HG03354 (cell line): ENCODE results near the gene SERAC1.

ENCODE experiments used
- ATAC-seq: cut with Tn5 transposase; IDR thresholded peaks from one replicate; pipeline ENCODE4 v1.9.1; 2021; ENCODE audit warnings: mild to moderate bottlenecking; ENCODE audit not compliant: unreplicated experiment, poor library complexity, severe bottlenecking

Gene SERAC1

DNA sequence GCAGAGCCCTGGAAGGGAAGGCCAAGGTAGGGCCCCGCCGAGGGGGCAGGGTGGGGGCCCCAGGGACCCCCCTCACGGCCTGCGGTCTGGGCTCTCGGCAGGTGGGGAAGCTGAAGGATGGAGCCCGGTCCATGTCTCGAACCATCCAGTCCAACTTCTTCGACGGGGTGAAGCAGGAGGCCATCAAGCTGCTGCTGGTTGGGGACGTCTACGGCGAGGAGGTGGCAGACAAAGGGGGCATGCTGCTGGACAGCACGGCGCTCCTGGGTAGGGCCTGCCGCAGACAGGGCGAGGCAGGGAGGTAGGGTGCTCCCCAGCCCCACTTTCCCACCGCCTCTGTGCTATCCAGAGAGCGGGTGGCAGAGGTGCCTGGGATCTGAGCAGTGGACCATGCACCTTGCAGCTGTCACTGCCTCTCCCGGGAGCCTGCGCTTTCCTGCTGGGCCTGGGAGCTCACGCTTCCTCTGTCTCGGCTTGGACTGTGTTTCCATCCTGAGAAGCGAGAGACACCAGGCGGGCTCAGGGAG lies 103.3 kb downstream of the SERAC1 start:
- ATAC-seq: no peak

DNA sequence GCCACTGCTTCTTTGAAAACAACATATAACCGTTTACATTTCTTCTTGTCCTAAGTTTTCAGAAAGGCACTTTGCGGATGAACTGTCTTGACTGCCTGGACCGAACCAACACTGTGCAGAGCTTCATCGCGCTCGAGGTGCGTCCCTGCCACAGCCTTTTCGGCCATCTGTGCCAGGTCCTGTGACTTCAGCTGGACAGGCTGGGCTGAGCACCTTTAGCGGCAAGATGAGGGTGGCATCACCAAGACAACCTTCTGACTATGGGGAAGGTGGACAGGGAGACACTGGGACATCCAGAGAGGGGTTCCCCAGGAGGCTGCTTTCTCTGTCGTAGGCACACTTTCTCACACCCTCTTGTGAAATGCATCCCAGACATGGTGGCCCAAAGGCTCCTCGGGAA lies 104.3 kb downstream of the SERAC1 start:
- no peak for ATAC-seq

DNA sequence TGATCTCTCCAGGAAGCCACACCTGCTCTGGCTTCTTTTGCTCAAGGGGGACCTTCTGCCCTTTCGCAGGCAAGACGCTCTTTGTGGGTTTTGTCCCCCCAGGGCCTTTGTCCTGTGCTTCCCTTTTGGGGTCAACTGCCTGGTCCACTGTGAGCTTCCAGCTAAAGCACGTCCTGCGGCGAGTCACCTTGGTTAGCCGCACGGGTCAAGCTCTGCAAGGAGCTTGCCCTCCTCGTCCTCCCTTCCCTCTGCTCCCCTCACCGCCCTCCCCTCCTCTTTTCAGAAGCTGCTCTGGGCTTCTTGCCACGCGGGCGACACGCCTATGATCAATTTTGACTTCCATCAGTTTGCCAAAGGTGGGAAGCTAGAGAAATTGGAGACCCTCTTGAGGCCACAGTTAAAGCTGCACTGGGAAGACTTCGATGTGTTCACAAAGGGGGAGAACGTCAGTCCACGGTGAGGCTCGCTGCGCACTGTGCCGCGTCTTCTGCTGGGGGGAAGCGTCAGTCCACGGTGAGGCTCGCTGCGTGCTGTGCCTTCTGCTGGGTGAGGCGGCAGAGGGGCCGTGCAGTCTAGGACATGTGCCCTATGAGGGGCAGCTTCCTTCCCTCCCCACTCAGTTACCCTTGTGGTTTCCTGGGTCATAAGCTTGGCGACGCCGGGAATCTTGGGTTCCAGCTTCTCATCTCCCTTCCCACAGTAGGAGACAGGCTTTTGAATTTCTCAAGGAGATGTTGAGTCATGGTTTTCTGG lies 106.2 kb downstream of the SERAC1 start:
- no peak for ATAC-seq

GRCh38 chr6:158061361-158061708 lies 106.7 kb downstream of the SERAC1 start:
- ATAC-seq: no peak

- no peak for ATAC-seq
Measured at GRCh38 chr6:158060455-158061360, 107.4 kb downstream of the SERAC1 start.
